ENCODE measurements around the gene TCF4.

The TCF4 gene

GRCh38 chr18:55588111-55588869 lies at the start of gene TCF4:
Gene TCF4 (minus strand): TSS chr18:55588192. CDS start chr18:55587116, 1,076 bp downstream.
- no peak for DNase-seq (ENCODE audit: low read depth, low spot score)

DNA sequence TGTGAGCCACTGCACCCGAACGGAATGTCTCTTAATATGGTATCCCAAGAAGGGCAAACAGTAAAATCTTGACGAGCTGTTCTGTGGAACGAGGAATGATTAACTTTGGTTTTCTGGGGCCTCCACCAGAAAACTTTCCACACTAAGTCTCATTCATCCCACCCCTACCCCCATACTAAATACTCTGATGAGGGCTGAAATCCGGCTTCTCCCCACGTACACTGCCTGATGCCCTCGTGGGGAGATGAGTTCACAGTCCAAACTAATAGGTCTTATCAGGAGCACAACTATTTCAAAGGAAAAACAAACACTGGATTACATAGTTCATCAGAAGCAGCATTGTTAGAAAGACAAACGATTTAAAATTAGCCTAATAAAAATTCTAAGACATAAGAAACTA lies 49.2 kb upstream of the TCF4 start:
- no peak for DNase-seq (ENCODE audit: low read depth, low spot score)

DNA sequence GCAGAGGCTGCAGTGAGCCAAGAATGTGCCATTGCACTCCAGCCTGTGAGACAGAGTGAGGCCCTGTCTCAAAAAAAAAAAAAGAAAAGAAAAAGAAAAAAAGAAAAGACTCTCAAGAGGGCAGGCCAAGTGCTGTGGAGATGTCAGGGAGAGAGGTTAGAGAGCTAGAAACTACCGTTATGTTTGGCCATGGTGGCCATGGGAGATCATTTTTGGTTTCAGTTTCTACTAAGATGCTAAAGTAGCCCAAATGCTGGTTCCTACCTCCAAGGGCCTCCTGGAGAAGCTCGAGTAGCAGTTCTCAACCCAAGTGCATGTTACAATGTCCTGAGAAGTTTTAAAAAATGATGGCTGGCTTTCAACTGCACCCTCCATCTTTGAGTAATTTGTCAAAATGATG lies 47.4 kb upstream of the TCF4 start:
- DNase-seq (ENCODE audit: low read depth, low spot score): no peak

GRCh38 chr18:55634545-55634944 lies 46.6 kb upstream of the TCF4 start:
- DNase-seq (ENCODE audit: low read depth, low spot score): no peak

DNA sequence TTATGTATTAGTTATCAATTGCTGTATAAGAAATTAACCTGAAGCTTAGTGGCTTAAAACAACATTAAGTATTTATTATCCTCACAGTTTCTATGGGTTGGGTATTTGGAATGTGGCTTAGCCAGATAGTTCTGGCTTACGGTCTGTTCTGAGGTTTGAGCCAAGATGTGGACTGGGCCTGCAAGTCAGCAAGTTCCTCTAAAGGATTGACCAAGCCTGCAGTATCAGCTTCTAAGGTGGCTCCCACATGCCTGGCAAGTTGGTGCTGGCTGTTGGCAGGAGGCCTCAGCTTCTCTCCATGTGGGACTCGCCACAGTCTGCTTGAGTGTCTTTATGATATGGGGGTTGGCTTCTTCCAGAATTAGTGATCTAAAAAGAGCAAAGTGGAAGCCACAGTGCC lies 45.0 kb upstream of the TCF4 start:
- no peak for DNase-seq (ENCODE audit: low read depth, low spot score)

GRCh38 chr18:55629133-55629532 lies 41.1 kb upstream of the TCF4 start:
- DNase-seq (ENCODE audit: low read depth, low spot score): no peak

DNA sequence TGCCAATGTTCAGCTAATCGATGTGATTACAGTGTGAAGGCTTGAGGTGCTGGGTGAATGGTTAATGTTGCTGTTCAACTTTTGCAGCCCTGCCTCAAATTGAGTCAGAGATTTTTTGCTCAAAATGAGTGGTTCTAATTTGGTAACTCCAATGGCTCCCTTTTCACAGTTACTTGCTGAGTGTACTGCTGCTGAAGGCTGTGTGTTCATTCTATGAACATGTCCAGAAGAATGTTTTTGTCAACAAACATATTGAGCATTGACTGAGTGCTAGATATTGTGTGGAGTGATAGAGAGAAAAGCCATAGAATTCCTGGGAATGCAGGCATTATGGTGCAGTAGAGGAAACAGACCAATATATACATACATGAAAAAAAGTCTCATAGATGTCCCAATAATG lies 39.0 kb upstream of the TCF4 start:
- no peak for DNase-seq (ENCODE audit: low read depth, low spot score)

DNA sequence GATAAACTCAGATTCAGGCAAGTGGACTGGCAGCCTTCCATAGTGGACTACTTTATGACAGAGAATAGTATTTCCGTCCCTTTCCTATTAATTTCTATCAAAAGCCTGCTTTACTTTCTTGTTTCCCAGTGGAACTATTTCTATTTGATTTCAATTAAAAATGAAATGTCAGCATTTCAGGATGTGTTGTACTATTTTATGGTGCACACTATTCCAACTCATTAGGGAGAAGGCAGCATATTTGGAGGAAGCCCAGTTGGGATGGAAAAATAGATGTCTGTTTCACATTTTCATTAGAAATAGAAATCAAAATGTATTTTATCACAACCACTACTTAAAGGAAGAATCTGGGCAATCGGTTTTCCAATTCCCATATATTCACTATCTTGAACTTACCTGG lies 37.9 kb upstream of the TCF4 start:
- DNase-seq (ENCODE audit: low read depth, low spot score): no peak

DNA sequence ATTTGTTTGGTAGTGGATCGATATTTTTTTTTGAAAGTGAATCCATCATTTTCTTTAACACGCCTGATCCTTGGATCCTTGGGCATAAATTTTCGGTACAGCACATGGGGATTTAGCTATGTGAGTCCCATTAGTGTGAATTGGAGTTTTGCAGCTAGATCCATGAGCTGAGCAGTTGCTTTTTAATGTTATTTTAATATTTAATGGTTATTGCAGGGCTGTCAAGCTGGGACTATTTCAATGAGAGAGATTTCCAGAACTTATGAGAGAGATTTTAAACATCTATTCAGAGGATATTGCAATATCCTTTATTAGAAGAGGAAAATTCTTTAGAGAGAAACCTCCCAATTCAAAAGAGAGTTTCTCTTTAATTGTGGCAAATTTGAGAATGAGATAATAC lies 35.6 kb upstream of the TCF4 start:
- no peak for DNase-seq (ENCODE audit: low read depth, low spot score)

- DNase-seq (ENCODE audit: low read depth, low spot score): no peak
Measured at GRCh38 chr18:55610506-55610905, 22.5 kb upstream of the TCF4 start.

DNA sequence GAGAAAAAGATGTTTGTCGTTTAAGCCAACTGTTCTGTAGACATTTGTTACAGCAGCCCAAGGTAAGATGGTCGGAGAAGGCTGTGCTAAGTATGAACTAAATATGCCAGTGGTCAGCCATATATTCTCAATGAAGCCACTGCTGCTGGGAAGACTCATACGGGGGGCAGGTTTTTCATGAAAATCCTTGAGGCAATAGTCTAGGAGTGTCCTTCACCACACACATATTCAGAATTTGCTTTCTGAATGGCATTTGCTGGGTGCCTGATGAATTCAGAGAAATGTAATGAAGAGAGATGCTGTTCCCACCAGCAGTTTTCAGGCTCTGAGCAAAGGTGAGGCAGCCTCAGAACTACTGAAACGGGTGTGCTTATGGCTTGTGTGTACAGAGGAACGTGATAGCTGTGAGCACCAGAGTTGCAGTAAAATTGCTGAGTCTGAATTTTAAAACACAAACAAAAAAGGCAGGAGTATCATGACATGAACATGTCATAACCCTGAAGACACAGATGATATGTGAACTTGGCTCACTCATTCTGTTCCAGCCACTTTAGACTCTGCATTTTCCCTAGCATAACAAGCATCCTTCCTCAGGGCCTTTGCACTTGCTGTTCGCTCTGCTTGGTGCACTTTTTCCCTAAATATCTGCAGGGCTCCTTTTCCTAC lies 21.3 kb upstream of the TCF4 start:
- DNase-seq (ENCODE audit: low read depth, low spot score): no peak

- no peak for DNase-seq (ENCODE audit: low read depth, low spot score)
Measured at GRCh38 chr18:55608497-55608896, 20.5 kb upstream of the TCF4 start.

- DNase-seq (ENCODE audit: low read depth, low spot score): no peak
Measured at GRCh38 chr18:55607773-55608172, 19.8 kb upstream of the TCF4 start.

DNA sequence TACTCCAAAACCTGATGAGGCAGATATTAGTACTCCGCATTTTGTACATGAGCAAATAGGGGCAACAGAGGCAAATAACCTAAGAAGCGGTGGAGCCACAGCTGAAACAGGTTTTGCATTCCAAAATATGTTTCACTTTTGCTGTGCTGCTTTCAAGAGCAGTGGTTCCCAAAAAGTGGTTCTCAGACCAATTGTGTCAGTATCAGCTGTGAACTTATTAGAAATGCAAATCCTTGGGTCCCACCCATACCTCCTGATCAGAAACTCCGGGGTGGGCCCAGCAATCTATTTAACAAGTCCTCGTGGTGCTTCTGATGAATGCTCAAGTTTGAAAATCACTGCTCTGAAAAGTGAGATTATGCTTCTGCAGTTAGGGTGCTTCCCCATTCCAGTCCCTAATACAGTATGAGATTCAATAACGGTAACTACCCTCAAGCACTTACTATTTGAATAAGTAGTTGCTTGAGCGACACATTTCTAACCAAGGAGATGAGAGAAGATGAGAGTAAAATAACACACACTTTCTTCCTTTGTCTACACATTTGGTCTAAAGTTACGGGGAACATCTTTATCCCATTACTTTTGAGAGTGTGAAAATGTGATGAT lies 17.8 kb upstream of the TCF4 start:
- no peak for DNase-seq (ENCODE audit: low read depth, low spot score)

DNA sequence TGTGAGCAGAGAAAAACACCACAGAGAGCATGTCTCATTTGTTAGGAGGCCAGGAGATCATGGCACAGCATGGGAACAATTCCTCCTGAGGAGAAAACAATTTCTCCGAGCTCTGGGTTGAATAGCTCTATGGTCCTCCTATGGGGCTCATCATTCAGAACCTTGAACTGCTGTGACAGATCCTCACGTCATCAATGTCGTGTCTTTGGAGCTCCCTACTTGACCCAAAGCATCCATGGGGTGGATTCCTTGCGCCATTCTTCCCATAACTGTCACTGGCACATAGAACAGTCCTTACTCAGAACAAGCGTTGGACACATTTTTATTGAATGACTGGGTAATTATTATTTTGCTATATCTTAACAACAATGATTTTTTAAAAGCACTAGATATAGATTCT lies 15.8 kb upstream of the TCF4 start:
- no peak for DNase-seq (ENCODE audit: low read depth, low spot score)

DNA sequence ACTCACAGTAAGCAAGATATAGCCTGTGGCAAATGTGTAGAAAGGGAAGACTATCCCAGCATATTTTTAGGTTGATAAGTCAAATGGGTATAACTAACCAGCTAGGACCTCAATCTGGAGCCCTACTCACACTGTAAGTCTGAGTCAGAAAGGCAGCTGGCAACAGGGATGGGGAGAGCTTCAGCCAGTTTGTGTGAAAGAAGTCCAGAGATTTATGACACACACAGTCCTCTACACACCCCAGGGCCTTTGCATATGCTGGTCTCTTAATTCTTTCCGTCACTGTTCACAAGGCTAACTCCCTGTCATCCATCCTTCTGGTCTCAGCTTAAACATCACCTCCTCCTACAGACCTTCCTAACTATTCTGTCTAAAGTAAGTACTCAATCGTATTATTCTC lies 5.9 kb upstream of the TCF4 start:
- DNase-seq (ENCODE audit: low read depth, low spot score): no peak

- no peak for DNase-seq (ENCODE audit: low read depth, low spot score)
Measured at GRCh38 chr18:55592572-55592971, 4.6 kb upstream of the TCF4 start.

- no peak for DNase-seq (ENCODE audit: low read depth, low spot score)
Measured at GRCh38 chr18:55592106-55592505, 4.1 kb upstream of the TCF4 start.

DNA sequence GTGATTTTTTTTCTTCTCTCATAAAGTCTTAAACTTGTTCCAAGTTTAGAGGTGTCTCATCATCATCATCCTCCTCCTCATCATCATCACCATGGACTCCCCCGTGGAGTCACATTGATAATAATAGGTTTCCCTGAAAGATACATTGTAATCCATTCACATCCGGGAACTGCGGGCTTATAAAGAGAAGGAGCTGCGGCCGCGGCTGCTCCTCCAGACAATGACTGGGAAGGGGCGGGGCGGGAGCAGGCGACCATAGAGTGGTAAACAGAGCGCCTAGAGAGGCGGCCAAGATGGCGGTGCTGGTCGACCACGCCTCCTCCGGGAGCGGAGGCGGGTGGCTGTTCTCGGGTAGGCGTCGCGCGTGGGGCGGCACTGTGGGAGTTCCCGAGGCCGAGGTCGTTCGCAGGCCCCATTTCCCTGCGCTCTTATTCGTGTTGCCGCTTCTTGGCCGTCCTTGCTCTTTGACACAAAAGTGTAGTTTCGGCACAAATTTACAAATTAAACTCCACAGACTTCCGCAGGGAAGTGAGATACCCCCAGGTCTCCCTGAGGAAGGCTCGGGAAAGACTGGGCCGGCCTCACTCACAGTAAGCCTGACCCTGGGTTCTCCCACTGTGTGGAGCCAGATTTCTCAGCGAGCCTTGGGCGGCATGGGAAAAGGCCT lies 1.8 kb upstream of the TCF4 start:
- DNase-seq (ENCODE audit: low read depth, low spot score): peak; percentile 85

- no peak for DNase-seq (ENCODE audit: low read depth, low spot score)
Measured at GRCh38 chr18:55588870-55589595, 1.0 kb upstream of the TCF4 start.

- DNase-seq (ENCODE audit: low read depth, low spot score): no peak
Measured at GRCh38 chr18:55587418-55588110, 428 bp downstream of the TCF4 start.

Measured in brain pericyte (primary cell).